DMS 273 (cell line): ENCODE measurements around the gene PARP9.
"Not testable (repeated sequence)": the region's sequence is repeated elsewhere in the genome, so short reads cannot be mapped to it uniquely, and the experiment has no call there.

ENCODE experiments used
- DNase-seq: peaks from one replicate; lab custom pipeline; 2025; ENCODE audit not compliant: unreplicated experiment; lab: John Stamatoyannopoulos, UW

Gene PARP9

GRCh38 chr3:122576174-122576940 is 12.3 kb upstream of the PARP9 start:
- no peak for DNase-seq

- peak; percentile 38 for DNase-seq
Observed at GRCh38 chr3:122572940-122573412, 8.9 kb upstream of the PARP9 start.

GRCh38 chr3:122568755-122569154 is 4.7 kb upstream of the PARP9 start:
- DNase-seq: no peak

GRCh38 chr3:122568131-122568530 is 4.0 kb upstream of the PARP9 start:
- DNase-seq: not testable (repeated sequence)

GRCh38 chr3:122563717-122564025 is 429 bp downstream of the PARP9 start:
- peak; percentile 47 for DNase-seq

GRCh38 chr3:122562923-122563716 is 980 bp downstream of the PARP9 start:
- no peak for DNase-seq

GRCh38 chr3:122560680-122561079 is 3.4 kb downstream of the PARP9 start:
- DNase-seq: peak; percentile 88

- DNase-seq: no peak
Observed at GRCh38 chr3:122559906-122560305, 4.2 kb downstream of the PARP9 start.

- DNase-seq: no peak
Observed at GRCh38 chr3:122558605-122559004, 5.5 kb downstream of the PARP9 start.

GRCh38 chr3:122557356-122557755 is 6.7 kb downstream of the PARP9 start:
- no peak for DNase-seq

- peak; percentile 43 for DNase-seq
Observed at GRCh38 chr3:122555275-122556071, 8.6 kb downstream of the PARP9 start.

GRCh38 chr3:122553171-122553570 is 10.9 kb downstream of the PARP9 start:
- no peak for DNase-seq

- no peak for DNase-seq
Observed at GRCh38 chr3:122548619-122549018, 15.5 kb downstream of the PARP9 start.

GRCh38 chr3:122548076-122548475 is 16.0 kb downstream of the PARP9 start:
- no peak for DNase-seq

GRCh38 chr3:122546151-122546550 is 17.9 kb downstream of the PARP9 start:
- no peak for DNase-seq

- DNase-seq: no peak
Observed at GRCh38 chr3:122538956-122539490, 25.1 kb downstream of the PARP9 start.

- DNase-seq: no peak
Observed at GRCh38 chr3:122536632-122537001, 27.5 kb downstream of the PARP9 start.

GRCh38 chr3:122535964-122536631 is 28.0 kb downstream of the PARP9 start:
- no peak for DNase-seq

GRCh38 chr3:122533931-122534334 is 30.2 kb downstream of the PARP9 start:
- DNase-seq: no peak

- no peak for DNase-seq
Observed at GRCh38 chr3:122533480-122533879, 30.6 kb downstream of the PARP9 start.

GRCh38 chr3:122530164-122530563 is 33.9 kb downstream of the PARP9 start:
- no peak for DNase-seq
